ENCODE results near the gene TSPAN15.

TSPAN15 gene

DNA sequence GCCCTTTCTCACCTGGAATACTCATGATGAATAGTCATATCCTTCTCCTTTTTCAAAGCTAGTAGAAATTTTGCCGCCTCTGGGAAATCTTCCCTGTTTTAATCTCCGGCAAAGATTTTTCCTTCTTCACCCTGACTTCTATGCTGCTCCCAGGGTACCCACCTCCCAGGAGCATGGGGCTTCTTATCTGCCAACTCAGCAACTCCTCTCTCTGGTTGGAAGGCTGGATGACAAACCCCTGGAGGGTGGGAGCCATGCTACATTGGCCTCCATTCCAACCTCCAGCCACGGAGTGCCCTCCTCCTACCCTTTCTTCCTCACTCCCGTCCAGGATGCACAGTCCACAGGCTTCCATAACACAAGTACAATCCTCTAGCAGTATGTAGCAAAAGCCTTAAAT, 102.1 kb downstream of the TSPAN15 start:
- no peak for DNase-seq (ENCODE audit: low read depth)

DNA sequence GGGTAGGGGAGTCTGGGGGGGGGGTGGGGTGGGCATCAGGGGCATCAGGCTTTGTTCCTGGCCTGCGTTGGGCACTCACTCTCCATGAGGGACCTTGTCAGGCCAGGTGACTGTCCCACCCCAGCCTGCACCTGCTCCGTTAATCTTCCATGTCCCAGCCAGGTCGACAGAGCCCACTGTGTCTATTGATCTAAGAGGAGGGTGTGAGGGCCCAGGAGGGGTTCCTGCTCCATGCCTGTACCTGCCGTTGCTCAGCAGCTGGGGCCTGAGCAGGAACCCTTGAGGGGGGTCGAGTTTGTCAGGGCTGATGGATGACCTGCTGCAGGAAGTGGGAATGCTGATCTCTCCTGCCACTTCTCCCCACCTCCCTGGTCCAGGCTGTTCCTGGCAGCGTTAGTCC, 103.3 kb downstream of the TSPAN15 start:
- no peak for DNase-seq (ENCODE audit: low read depth)
